Measurements from ENCODE around the gene MAP1S.

Gene MAP1S

DNA sequence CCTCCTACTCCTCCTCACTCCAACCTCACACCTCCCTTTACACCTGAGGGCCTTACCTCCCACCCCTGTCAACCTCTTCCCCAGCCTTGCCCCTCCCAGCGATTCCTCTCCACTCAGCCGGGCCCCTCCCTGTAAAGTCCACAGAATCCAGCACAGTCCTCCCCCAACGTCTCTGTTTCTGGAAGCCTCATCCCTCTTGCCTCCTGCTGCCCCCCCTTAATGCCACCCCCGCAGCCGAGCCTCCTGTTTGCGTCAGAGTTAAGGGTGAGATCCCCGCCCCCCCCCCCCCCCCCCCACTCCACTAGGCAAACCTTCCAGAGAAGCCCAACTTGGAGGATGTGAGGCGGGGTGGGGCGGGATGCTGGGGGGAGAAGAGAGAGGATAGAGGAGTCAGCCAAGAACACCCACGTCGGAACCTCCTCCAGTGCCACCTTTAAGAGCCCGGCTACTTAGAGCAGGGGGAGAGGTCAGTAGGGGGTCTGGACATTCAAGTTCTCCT is 33.2 kb upstream of the MAP1S start:
- TF ChIP-seq CTCF (IDR thresholded peaks at IDR 0.05; ENCODE audit: low read depth, low read length): no peak
- DNase-seq (ENCODE audit: extremely low read depth, low read depth): no peak

- TF ChIP-seq CTCF (IDR thresholded peaks at IDR 0.05; ENCODE audit: low read depth, low read length): no peak
- DNase-seq (ENCODE audit: extremely low read depth, low read depth): no peak
Observed at GRCh38 chr19:17686592-17687024, 32.7 kb upstream of the MAP1S start.

- DNase-seq (ENCODE audit: extremely low read depth, low read depth): no peak
- no peak for TF ChIP-seq CTCF (IDR thresholded peaks at IDR 0.05; ENCODE audit: low read depth, low read length)
Observed at GRCh38 chr19:17687141-17687856, 32.0 kb upstream of the MAP1S start.

DNA sequence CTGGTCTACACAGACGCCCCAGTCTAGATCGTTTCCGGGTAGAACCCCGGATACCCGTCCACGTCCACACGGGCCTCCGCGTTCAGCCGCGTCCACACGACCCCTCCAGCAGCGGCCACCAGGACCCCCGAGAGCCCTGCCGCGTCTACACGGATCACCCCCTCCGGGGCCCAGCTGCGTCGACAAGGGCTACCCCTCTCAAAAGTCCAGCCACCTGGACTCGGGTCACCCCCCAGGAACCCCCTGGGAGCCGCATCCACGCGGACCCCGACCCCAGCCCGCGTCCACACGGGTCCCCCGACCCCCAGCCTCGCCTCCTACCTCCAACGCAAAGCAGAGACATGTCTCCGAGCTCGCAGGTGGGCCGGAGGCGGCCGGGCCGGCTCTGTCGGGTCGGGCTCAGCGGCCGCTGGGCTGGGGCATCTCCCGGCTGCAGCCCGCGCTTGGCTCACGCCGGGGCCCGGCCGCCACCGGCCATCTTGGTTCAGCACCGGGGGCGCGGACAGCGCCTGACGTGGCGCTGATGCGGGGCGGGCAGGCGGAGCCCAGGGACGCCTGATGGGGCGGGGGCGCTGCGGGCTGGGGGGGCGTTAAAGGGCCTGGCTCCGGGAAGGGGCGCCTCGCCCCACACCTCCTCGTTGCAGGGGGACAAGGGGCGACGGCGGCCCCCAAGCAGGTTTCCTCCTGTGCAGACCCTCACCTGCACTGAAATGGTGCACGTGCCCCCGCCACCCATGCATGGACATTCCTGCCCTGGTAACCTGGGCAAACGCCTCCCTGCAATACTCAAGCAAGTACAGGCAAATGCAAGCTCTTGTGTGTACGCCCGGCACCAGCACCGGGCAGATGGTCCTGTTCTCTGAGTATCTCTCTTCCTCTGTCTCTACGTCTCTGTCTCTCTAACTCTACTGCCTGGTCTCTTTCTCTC is 31.2 kb upstream of the MAP1S start, which contains the start of gene UNC13A:
TSS of gene UNC13A (minus strand) at position 498 of the 928 bp plus-strand sequence. CDS start at position 343, 155 bp downstream.
- DNase-seq (ENCODE audit: extremely low read depth, low read depth): no peak
- TF ChIP-seq CTCF (IDR thresholded peaks at IDR 0.05; ENCODE audit: low read depth, low read length): no peak

- TF ChIP-seq CTCF (IDR thresholded peaks at IDR 0.05; ENCODE audit: low read depth, low read length): no peak
- no peak for DNase-seq (ENCODE audit: extremely low read depth, low read depth)
Observed at GRCh38 chr19:17688853-17689595, 30.3 kb upstream of the MAP1S start.

- TF ChIP-seq CTCF (IDR thresholded peaks at IDR 0.05; ENCODE audit: low read depth, low read length): no peak
- no peak for DNase-seq (ENCODE audit: extremely low read depth, low read depth)
Observed at GRCh38 chr19:17692566-17692965, 26.7 kb upstream of the MAP1S start.
